A549 treated with AZD9567 at 1 μM for 4 hours (cell line): ENCODE data around the gene ECI2. TPM values are rescaled to one million over a fixed set of nuclear protein-coding genes. Genes with fewer than 3 reads are reported as not detected.

Experiments
- total RNA-seq: library from RNA; stranded (reverse); fragments of 200-300 nt; extraction: Qiagen RNA extraction; gene quantifications from 5 replicates; pipeline ENCODE4 v1.2.3, GENCODE V29; 2022; ENCODE audit not compliant: insufficient read depth

ECI2 gene
- total RNA-seq, result 44.6 to 62.6 TPM (median 46.6 TPM) in 5 replicates

GRCh38 chr6:4134841-4135664 is at the start of gene ECI2:
TSS of gene ECI2 (minus strand) at chr6:4135575. CDS start at chr6:4135560, 15 bp downstream.

GRCh38 chr6:4078691-4079471 is 56.5 kb downstream of the ECI2 start, which contains the start of gene FAM217A:
TSS of gene FAM217A (minus strand) at chr6:4079137. CDS start at chr6:4077414, 1,723 bp downstream.

Other genes starting within 250 kb of the ECI2 start
- not detected in 5 replicates for gene FAM217A, start 56.4 kb downstream of the ECI2 start, total RNA-seq